ENCODE results near the gene PAXX. TPM values are rescaled to one million over a fixed set of nuclear protein-coding genes. Genes with fewer than 3 reads are reported as not detected.

PAXX gene
- total RNA-seq, 2 experiments from 2014 or later: 67.0 to 67.8 TPM

DNA sequence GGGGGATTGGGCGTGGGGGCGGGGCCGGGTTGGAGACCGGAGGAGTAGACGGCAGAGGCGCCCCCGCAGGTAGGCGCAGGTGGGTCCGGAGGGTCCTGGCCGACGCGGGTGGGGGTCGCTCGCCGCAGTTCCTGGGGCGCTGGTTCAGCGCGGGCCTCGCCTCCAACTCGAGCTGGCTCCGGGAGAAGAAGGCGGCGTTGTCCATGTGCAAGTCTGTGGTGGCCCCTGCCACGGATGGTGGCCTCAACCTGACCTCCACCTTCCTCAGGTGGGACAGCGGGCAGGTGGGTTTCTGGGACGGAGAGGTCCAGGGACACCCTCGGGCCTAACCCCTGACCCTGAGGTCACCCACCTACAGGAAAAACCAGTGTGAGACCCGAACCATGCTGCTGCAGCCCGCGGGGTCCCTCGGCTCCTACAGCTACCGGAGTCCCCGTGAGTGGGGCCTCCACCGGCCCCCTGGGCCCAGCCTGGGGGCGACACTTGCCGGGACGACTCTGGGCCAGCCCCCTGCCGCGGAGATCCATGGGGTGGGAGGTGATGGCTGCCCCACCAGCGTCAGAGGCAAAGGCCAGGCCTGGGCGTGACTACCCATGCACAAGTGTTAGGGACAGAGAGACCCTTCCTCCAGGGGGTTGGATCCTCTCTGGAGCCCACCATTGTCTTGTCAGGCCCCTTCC, 13.2 kb upstream of the PAXX start:
- H3K36me3 Mint-ChIP-seq (ENCODE audit: low read depth): no peaks in the 10 kb centered on the region
- H3K4me3 Mint-ChIP-seq: no peak overlapping the region
- CTCF ChIA-PET: interaction anchor here (1.3 to 1.5 kb wide), 2 partner anchors 49 to 137 kb away, joined by 3 to 5 read pairs; partner anchors contain the start of genes ABCA2 and AJM1
- DNase-seq (no peak), ATAC-seq (ENCODE audit: poor library complexity) (no peak)
- Histone ChIP-seq H3K36me3 (ENCODE audit: insufficient read depth, low read length) (no peaks in the 10 kb centered on the region), H3K4me1 (ENCODE audit: insufficient read depth, low read length) (peaks cover 49% of the 10 kb centered on the region), H3K27me3 (ENCODE audit: control insufficient read depth in 1 of 2, insufficient read depth in 2 of 2, low read length in 2 of 2) (peaks cover 7 to 13% of the 10 kb centered on the region in 2 experiments), H3K4me3 (ENCODE audit: low read length) (no peak overlapping the region), H3K27ac (ENCODE audit: low read depth in 1 of 2, low read length in 2 of 2) (no peak overlapping the region), H3K9me3 (ENCODE audit: control insufficient read depth in 1 of 2, insufficient read depth in 1 of 2, low read length in 2 of 2) (peaks cover 0 to 9% of the 10 kb centered on the region in 2 experiments)
- POLR2A ChIA-PET: interaction anchor here (0.7 to 1.9 kb wide), 2 partner anchors 13 to 97 kb away, joined by 3 to 8 read pairs; partner anchors contain the start of gene PAXX
- H3K27me3 Mint-ChIP-seq: peaks cover 20% of the 10 kb centered on the region
- H3K27ac Mint-ChIP-seq: no peak overlapping the region
- TF ChIP-seq, protein P1, sequence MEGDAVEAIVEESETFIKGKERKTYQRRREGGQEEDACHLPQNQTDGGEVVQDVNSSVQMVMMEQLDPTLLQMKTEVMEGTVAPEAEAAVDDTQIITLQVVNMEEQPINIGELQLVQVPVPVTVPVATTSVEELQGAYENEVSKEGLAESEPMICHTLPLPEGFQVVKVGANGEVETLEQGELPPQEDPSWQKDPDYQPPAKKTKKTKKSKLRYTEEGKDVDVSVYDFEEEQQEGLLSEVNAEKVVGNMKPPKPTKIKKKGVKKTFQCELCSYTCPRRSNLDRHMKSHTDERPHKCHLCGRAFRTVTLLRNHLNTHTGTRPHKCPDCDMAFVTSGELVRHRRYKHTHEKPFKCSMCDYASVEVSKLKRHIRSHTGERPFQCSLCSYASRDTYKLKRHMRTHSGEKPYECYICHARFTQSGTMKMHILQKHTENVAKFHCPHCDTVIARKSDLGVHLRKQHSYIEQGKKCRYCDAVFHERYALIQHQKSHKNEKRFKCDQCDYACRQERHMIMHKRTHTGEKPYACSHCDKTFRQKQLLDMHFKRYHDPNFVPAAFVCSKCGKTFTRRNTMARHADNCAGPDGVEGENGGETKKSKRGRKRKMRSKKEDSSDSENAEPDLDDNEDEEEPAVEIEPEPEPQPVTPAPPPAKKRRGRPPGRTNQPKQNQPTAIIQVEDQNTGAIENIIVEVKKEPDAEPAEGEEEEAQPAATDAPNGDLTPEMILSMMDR (IDR thresholded peaks at IDR 0.05): no peak
- no peaks in the 10 kb centered on the region for H3K9me3 Mint-ChIP-seq
- H3K4me1 Mint-ChIP-seq (ENCODE audit: low read depth): peaks cover 23% of the 10 kb centered on the region
- intact Hi-C loops (cut with DNase I, micrococcal nuclease): loop anchor here (1.0 to 2.0 kb wide), 3 partner anchors 13 to 35 kb away; partner anchors contain the start of genes PAXX (in 2 of the 2) and FBXW5 (in 1 of the 2)

DNA sequence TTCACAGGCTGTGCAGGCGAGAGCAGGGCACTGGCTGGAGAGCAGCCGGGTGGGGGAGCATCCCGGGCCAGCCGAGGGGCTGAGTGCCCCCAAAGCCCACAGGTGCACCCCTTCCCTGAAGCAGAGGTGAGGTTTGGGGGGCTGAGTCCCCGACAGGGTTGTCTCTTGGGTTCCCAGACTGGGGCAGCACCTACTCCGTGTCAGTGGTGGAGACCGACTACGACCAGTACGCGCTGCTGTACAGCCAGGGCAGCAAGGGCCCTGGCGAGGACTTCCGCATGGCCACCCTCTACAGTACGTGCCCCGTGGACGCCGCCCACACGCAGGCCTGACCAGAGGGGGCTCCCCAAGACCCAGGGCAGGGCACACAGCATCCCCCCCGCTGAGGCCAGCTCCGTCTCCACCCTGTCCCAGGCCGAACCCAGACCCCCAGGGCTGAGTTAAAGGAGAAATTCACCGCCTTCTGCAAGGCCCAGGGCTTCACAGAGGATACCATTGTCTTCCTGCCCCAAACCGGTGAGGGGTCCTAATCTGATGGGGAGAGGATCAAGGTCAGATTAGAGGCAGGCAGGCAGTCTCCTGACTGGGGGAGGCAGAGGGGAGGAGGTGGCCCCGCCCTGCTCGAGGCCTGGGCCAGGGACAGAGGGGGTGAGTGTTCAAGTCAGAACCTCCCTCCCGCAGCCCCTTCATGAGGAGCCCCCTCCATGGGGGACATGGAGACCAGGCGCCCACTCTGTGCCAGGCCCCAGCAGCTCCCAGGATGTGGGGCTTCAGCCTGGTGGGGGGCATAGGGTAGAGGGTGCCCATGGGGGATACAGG, 12.2 kb upstream of the PAXX start:
- Mint-ChIP-seq H3K4me3 (no peak overlapping the region), H3K36me3 (ENCODE audit: low read depth) (no peaks in the 10 kb centered on the region), H3K27ac (no peak overlapping the region), H3K9me3 (no peaks in the 10 kb centered on the region), H3K27me3 (peaks cover 22% of the 10 kb centered on the region), H3K4me1 (ENCODE audit: low read depth) (peaks cover 22% of the 10 kb centered on the region)
- peaks cover 0 to 17% of the 10 kb centered on the region in 2 experiments for H3K9me3 ChIP-seq (ENCODE audit: control insufficient read depth in 1 of 2, insufficient read depth in 1 of 2, low read length in 2 of 2)
- ATAC-seq (ENCODE audit: poor library complexity) (no peak), DNase-seq (no peak)
- ChIA-PET CTCF (no interaction called here), POLR2A (no interaction called here)
- TF ChIP-seq, protein P1 (IDR thresholded peaks at IDR 0.05): no peak
- H3K36me3 ChIP-seq (ENCODE audit: insufficient read depth, low read length): no peaks in the 10 kb centered on the region
- H3K4me3 ChIP-seq (ENCODE audit: low read length): no peak overlapping the region
- intact Hi-C loops (cut with DNase I, micrococcal nuclease): loop anchor here in 1 of 2 experiments (2.0 kb wide), 1 partner anchor 13 kb away; the partner anchor contains the start of gene PAXX
- peaks cover 16 to 22% of the 10 kb centered on the region in 2 experiments for H3K27me3 ChIP-seq (ENCODE audit: control insufficient read depth in 1 of 2, insufficient read depth in 2 of 2, low read length in 2 of 2)
- H3K4me1 ChIP-seq (ENCODE audit: insufficient read depth, low read length): peaks cover 45% of the 10 kb centered on the region
- no peak overlapping the region for H3K27ac ChIP-seq (ENCODE audit: low read depth in 1 of 2, low read length in 2 of 2)

DNA sequence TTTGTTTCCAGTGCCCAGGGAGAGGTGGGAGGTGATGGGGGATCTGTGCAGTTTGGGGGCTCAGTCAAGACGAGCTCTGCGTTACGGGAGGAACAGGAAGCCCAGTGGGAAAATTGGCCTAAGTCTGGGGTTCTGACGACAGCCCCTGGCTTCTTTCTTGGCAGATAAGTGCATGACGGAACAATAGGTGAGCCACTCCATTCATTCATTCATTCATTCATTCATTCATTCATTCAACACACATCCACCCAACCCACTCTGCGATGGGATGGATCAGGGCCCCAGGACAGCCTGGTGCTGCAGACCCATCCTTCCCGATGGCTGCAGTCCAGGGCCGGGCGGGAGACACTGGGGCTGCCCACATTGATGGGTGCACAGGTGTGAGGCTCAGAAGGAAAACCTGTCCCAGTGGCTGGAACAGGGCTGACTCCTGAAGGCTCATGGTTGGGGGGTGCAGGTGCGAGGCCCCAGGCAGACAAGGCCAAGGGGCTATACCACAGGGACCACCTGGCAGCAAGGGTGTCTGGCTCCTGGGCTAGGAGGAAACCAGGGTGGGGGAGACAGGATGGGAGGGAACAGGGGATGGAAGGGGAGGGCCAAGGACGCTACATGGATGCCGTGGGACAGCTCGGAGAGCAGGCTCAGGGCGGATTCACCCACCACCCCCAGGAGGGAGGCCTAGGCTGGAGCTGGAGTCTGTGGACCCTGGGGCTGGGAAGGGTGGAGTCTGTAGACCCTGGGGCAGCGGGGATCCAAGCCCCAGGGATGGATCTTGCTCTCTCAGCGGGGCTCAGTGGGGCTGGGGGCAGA, 11.3 kb upstream of the PAXX start:
- POLR2A ChIA-PET: no interaction called here
- intact Hi-C loops (cut with DNase I, micrococcal nuclease): no loop called here
- TF ChIP-seq, protein P1 (IDR thresholded peaks at IDR 0.05): no peak

More for the DNA sequence above, 11.3 kb upstream of the PAXX start:
- Histone ChIP-seq H3K27ac (ENCODE audit: low read depth in 1 of 2, low read length in 2 of 2) (no peak overlapping the region), H3K4me3 (ENCODE audit: low read length) (no peak overlapping the region), H3K9me3 (ENCODE audit: control insufficient read depth in 1 of 2, insufficient read depth in 1 of 2, low read length in 2 of 2) (peaks cover 0 to 19% of the 10 kb centered on the region in 2 experiments), H3K36me3 (ENCODE audit: insufficient read depth, low read length) (no peaks in the 10 kb centered on the region), H3K27me3 (ENCODE audit: control insufficient read depth in 1 of 2, insufficient read depth in 2 of 2, low read length in 2 of 2) (peaks cover 20 to 30% of the 10 kb centered on the region in 2 experiments), H3K4me1 (ENCODE audit: insufficient read depth, low read length) (peaks cover 44% of the 10 kb centered on the region)
- DNase-seq (no peak), ATAC-seq (ENCODE audit: poor library complexity) (no peak)
- Mint-ChIP-seq H3K4me1 (ENCODE audit: low read depth) (peaks cover 13% of the 10 kb centered on the region), H3K27me3 (peaks cover 22% of the 10 kb centered on the region), H3K27ac (no peak overlapping the region), H3K9me3 (no peaks in the 10 kb centered on the region), H3K4me3 (no peak overlapping the region), H3K36me3 (ENCODE audit: low read depth) (no peaks in the 10 kb centered on the region)
- CTCF ChIA-PET: no interaction called here
